Neural cell (in vitro differentiated cells): Measurements from ENCODE around the gene COX14. TPM values are rescaled to one million over a fixed set of nuclear protein-coding genes. Genes with fewer than 3 reads are reported as not detected.

Source experiments
- H2AFZ ChIP-seq: fragments of 200-600, 300-800 bp; sonication (generic), shearing (Covaris generic); 2 replicates; pipeline ENCODE4 v1.6.0; 2014; ENCODE audit warnings: low read depth, mild to moderate bottlenecking, antibody characterized with exemption, low read length, moderate library complexity
- H3F3A ChIP-seq: fragments of 200-600 bp; shearing (Covaris generic); 2 replicates; pipeline ENCODE4 v1.6.1; 2016; ENCODE audit warnings: mild to moderate bottlenecking, moderate library complexity, mixed read lengths, antibody characterized with exemption, low read length; ENCODE audit not compliant: insufficient read depth, poor library complexity, severe bottlenecking
- H3K27ac ChIP-seq: fragments of 200-600, 300-800 bp; sonication (generic), shearing (Covaris generic); 2 replicates; pipeline ENCODE4 v1.5.1; 2014; ENCODE audit warnings: mild to moderate bottlenecking, low read length, moderate library complexity
- H3K27me3 ChIP-seq: fragments of 300-800, 200-600 bp; sonication (generic), shearing (Covaris generic); 2 replicates; pipeline ENCODE4 v1.6.0; 2014; ENCODE audit warnings: mild to moderate bottlenecking, low read depth, low read length, moderate library complexity; ENCODE audit not compliant: insufficient read depth
- H3K36me3 ChIP-seq: fragments of 300-800, 200-600 bp; sonication (generic), shearing (Covaris generic); 2 replicates; pipeline ENCODE4 v1.5.1; 2014; ENCODE audit warnings: mild to moderate bottlenecking, antibody characterized with exemption, low read length, moderate library complexity; ENCODE audit not compliant: insufficient read depth
- H3K4me2 ChIP-seq: fragments of 300-800, 200-600 bp; sonication (generic), shearing (Covaris generic); 2 replicates; pipeline ENCODE4 v1.6.0; 2014; ENCODE audit warnings: mild to moderate bottlenecking, low read length
- H3K4me3 ChIP-seq: fragments of 300-800, 200-600 bp; sonication (generic), shearing (Covaris generic); 2 replicates; pipeline ENCODE4 v1.5.1; 2014; ENCODE audit warnings: mild to moderate bottlenecking, low read length, moderate library complexity
- H3K79me2 ChIP-seq: fragments of 200-600 bp; shearing (Covaris generic); replicated peaks from 2 replicates; pipeline ENCODE4 v1.6.0; 2014; ENCODE audit warnings: mild to moderate bottlenecking, low read length, moderate library complexity; ENCODE audit not compliant: insufficient read depth
- H3K9ac ChIP-seq: fragments of 300-800, 200-600 bp; sonication (generic), shearing (Covaris generic); 2 replicates; pipeline ENCODE4 v1.6.1; 2016; ENCODE audit warnings: mild to moderate bottlenecking, low read length, mixed read lengths
- H3K9me2 ChIP-seq: fragments of 200-600 bp; shearing (Covaris generic); 2 replicates; pipeline ENCODE4 v1.6.1; 2016; ENCODE audit warnings: mild to moderate bottlenecking, low read length, mixed read lengths; ENCODE audit not compliant: insufficient read depth
- H3K9me3 ChIP-seq: fragments of 200-600, 300-800 bp; sonication (generic), shearing (Covaris generic); 2 replicates; pipeline ENCODE4 v1.6.1; 2016; ENCODE audit warnings: mild to moderate bottlenecking, mixed run types, low read length, moderate library complexity, mixed read lengths
- H4K20me1 ChIP-seq: fragments of 200-600 bp; shearing (Covaris generic); 2 replicates; pipeline ENCODE4 v1.6.1; 2016; ENCODE audit warnings: mild to moderate bottlenecking, mixed run types; ENCODE audit not compliant: insufficient read depth
- EP300 ChIP-seq: fragments of 450-650 bp; conservative IDR thresholded peaks from 2 replicates; pipeline ENCODE4 v1.6.1; 2014; ENCODE audit warnings: antibody characterized with exemption, mild to moderate bottlenecking, moderate library complexity; ENCODE audit not compliant: poor library complexity, severe bottlenecking
- EZH2 ChIP-seq: fragments of 200-600, 300-800 bp; shearing (Covaris generic), sonication (generic); IDR thresholded peaks from 2 replicates; pipeline ENCODE4 v1.6.1; 2014; ENCODE audit warnings: antibody characterized with exemption, low read length, borderline replicate concordance, mild to moderate bottlenecking; ENCODE audit not compliant: insufficient read depth, poor library complexity, severe bottlenecking
- MXI1 ChIP-seq: fragments of 450-650 bp; conservative IDR thresholded peaks from 2 replicates; pipeline ENCODE4 v1.6.1; 2014; ENCODE audit warnings: antibody characterized with exemption, mild to moderate bottlenecking; ENCODE audit not compliant: poor library complexity, severe bottlenecking
- POLR2AphosphoS5 ChIP-seq: IDR thresholded peaks from 2 replicates; pipeline ENCODE4 v1.6.1; 2012
- RAD21 ChIP-seq: fragments of 450-650 bp; conservative IDR thresholded peaks from 2 replicates; pipeline ENCODE4 v1.6.1; 2014; ENCODE audit warnings: antibody characterized with exemption, mild to moderate bottlenecking, moderate library complexity
- SMC3 ChIP-seq: fragments of 450-650 bp; conservative IDR thresholded peaks from 2 replicates; pipeline ENCODE4 v1.6.1; 2014; ENCODE audit warnings: antibody characterized with exemption, mild to moderate bottlenecking, moderate library complexity; ENCODE audit not compliant: poor library complexity
- TAF1 ChIP-seq: IDR thresholded peaks from 2 replicates; pipeline ENCODE4 v1.6.1; 2012; ENCODE audit warnings: low read depth
- polyA plus RNA-seq: library from polyadenylated mRNA; depleted of rRNA; stranded (reverse); fragments of >200 nt; gene quantifications from 2 replicates; pipeline ENCODE4 v1.2.3, GENCODE V29; 2014
- TF ChIP-seq, protein P1 (sequence below): IDR thresholded peaks from 2 replicates; pipeline ENCODE4 v1.6.1; 2012; ENCODE audit warnings: borderline replicate concordance
- TF ChIP-seq, protein P2 (sequence below): fragments of 450-650 bp; IDR thresholded peaks from 2 replicates; pipeline ENCODE4 v1.5.1; 2014; ENCODE audit warnings: antibody characterized with exemption, mild to moderate bottlenecking, moderate library complexity; ENCODE audit not compliant: poor library complexity, severe bottlenecking

Gene COX14
- polyA plus RNA-seq, 1 donor from 2014 or later: 79.3 TPM

DNA sequence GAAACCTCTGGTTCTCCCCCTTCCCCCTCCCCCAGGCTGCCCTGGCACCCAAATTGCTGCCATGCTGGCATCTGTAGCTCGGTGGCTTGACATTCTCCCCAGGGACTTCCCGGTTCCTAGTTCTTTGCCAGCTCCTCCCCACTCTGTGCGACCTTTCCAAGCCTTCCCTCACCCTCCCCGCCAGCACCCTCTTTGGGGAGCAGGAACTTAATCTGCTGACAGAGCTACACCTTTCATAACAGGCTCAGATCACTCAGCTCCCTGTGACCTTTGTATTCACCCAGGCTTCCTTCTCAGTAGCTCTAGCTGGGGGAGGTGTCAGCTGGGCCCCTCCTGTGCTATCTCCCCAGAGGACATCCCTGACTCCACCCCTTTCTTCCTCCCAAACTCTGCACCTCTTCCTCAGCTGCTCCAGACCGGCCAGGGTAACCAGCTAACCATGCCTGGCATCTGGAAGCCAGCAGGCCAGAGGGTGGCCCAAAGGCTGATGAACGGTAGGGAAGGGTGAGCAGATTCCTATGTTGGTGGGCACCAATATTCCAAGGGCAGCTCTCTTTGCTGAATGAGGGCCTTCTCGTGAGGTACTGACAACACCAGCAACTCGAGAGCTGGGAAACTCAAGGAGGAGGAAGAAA is 1.8 kb upstream of the COX14 start:
- Histone ChIP-seq H3K9ac (no peak overlapping the region), H3K27ac (no peak overlapping the region)

DNA sequence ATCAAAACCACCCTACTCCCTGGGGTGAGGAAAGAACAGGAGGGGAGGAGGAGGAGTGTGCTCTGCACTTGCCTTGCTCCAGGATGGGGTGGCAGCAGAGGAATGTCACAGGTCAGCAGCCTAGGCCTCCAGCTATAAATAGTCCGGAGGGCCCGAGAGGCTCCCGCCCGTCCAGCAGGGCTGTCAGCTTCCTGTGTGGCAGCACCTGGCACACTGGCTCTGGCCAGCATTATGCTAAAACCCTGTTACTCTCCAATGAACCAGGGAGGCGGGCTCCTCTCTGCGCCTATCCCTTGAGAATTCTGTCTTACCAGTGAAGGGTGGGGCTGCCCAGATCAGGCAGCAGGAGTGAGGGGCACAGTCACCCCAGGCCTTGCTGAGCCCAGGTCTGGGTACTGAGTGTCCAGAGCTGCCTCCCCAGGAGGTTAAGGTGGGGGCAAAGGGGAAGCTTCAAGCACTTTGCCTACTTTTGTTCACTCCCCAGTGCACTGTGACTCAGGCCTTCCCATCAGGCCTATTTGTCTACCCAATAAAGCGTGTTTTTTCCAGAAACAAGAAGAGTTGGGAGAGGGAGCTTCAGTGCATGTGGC is 1.2 kb upstream of the COX14 start:
- H3K27ac ChIP-seq: peak overlapping the region; percentile 68
- no peaks in the 10 kb centered on the region for H3K27me3 ChIP-seq
- TF ChIP-seq EP300 (no peak), MXI1 (no peak), RAD21 (no peak), EZH2 (no peak), TAF1 (no peak), SMC3 (no peak), POLR2AphosphoS5 (no peak)
- TF ChIP-seq, protein P1, sequence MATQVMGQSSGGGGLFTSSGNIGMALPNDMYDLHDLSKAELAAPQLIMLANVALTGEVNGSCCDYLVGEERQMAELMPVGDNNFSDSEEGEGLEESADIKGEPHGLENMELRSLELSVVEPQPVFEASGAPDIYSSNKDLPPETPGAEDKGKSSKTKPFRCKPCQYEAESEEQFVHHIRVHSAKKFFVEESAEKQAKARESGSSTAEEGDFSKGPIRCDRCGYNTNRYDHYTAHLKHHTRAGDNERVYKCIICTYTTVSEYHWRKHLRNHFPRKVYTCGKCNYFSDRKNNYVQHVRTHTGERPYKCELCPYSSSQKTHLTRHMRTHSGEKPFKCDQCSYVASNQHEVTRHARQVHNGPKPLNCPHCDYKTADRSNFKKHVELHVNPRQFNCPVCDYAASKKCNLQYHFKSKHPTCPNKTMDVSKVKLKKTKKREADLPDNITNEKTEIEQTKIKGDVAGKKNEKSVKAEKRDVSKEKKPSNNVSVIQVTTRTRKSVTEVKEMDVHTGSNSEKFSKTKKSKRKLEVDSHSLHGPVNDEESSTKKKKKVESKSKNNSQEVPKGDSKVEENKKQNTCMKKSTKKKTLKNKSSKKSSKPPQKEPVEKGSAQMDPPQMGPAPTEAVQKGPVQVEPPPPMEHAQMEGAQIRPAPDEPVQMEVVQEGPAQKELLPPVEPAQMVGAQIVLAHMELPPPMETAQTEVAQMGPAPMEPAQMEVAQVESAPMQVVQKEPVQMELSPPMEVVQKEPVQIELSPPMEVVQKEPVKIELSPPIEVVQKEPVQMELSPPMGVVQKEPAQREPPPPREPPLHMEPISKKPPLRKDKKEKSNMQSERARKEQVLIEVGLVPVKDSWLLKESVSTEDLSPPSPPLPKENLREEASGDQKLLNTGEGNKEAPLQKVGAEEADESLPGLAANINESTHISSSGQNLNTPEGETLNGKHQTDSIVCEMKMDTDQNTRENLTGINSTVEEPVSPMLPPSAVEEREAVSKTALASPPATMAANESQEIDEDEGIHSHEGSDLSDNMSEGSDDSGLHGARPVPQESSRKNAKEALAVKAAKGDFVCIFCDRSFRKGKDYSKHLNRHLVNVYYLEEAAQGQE: no peak
- TF ChIP-seq, protein P2, sequence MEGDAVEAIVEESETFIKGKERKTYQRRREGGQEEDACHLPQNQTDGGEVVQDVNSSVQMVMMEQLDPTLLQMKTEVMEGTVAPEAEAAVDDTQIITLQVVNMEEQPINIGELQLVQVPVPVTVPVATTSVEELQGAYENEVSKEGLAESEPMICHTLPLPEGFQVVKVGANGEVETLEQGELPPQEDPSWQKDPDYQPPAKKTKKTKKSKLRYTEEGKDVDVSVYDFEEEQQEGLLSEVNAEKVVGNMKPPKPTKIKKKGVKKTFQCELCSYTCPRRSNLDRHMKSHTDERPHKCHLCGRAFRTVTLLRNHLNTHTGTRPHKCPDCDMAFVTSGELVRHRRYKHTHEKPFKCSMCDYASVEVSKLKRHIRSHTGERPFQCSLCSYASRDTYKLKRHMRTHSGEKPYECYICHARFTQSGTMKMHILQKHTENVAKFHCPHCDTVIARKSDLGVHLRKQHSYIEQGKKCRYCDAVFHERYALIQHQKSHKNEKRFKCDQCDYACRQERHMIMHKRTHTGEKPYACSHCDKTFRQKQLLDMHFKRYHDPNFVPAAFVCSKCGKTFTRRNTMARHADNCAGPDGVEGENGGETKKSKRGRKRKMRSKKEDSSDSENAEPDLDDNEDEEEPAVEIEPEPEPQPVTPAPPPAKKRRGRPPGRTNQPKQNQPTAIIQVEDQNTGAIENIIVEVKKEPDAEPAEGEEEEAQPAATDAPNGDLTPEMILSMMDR: no peak
- peak overlapping the region; percentile 61 for H3K4me3 ChIP-seq
- peak overlapping the region; percentile 64 for H3K9ac ChIP-seq
- H3K9me2 ChIP-seq: no peaks in the 10 kb centered on the region
- H3K4me2 ChIP-seq: no peak overlapping the region
- peaks cover 4% of the 10 kb centered on the region for H3K79me2 ChIP-seq
- H3K36me3 ChIP-seq: no peaks in the 10 kb centered on the region
- H3F3A ChIP-seq: no peaks in the 10 kb centered on the region
- peak overlapping the region; percentile 96 for H2AFZ ChIP-seq
- H4K20me1 ChIP-seq: no peaks in the 10 kb centered on the region
- no peaks in the 10 kb centered on the region for H3K9me3 ChIP-seq

More for the DNA sequence above, 1.8 kb upstream of the COX14 start:
- Histone ChIP-seq H3K36me3 (no peaks in the 10 kb centered on the region), H3K79me2 (peaks cover 4% of the 10 kb centered on the region), H3K4me2 (no peak overlapping the region), H3K9me3 (no peaks in the 10 kb centered on the region), H3K27me3 (no peaks in the 10 kb centered on the region), H3K9me2 (no peaks in the 10 kb centered on the region), H3F3A (no peaks in the 10 kb centered on the region), H3K4me3 (no peak overlapping the region), H2AFZ (no peak overlapping the region), H4K20me1 (no peaks in the 10 kb centered on the region)
- TF ChIP-seq, protein P2: no peak
- no peak for TF ChIP-seq EZH2
- no peak for TF ChIP-seq POLR2AphosphoS5
- TF ChIP-seq, protein P1: no peak
- TF ChIP-seq SMC3: no peak
- no peak for TF ChIP-seq MXI1
- TF ChIP-seq EP300: no peak
- TF ChIP-seq RAD21: no peak
- no peak for TF ChIP-seq TAF1
